HG03442 (cell line): ENCODE measurements around the gene QRSL1.
"Not testable (repeated sequence)": the region's sequence is repeated elsewhere in the genome, so short reads cannot be mapped to it uniquely, and the experiment has no call there.

Experiments
- ATAC-seq: cut with Tn5 transposase; IDR thresholded peaks from one replicate; pipeline ENCODE4 v1.9.1; 2021; ENCODE audit warnings: mild to moderate bottlenecking, moderate library complexity; ENCODE audit not compliant: unreplicated experiment

Gene QRSL1

GRCh38 chr6:106622412-106622811 is 7.0 kb upstream of the QRSL1 start:
- no peak for ATAC-seq

DNA sequence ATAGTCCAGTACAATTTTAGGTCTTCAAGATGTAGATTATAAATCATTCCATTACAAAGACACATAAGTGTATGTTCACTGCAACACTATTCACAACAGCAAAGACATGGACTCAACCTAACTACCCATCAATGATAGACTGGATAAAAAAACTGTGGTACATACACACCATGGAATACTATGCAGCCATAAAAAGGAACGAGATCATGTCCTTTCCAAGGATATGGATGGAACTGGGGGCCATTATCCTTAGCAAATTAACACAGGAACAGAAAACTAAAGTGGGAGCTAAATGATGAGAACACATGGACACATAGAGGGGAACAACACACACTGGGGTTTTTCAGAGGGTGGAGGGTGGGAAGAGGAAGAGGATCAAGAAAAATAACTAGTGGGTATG is 6.3 kb upstream of the QRSL1 start:
- no peak for ATAC-seq

GRCh38 chr6:106626485-106626884 is 2.9 kb upstream of the QRSL1 start:
- ATAC-seq = no peak

DNA sequence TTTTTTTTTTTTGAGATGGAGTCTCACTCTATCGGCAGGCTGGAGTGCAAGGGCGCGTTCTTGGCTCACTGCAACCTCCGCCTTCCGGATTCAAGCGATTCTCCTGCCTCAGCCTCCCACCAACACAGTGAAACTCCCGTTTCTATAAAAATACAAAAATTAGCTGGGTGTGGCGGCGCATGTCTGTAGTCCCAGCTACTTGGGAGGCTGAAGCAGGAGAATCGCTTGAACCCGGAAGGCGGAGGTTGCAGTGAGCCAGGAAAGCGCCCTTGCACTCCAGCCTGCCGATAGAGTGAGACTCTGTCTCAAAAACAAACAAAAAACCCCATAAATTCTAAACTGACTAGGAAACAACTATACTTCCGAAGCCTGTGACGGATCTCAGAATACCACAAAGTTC is 1.6 kb upstream of the QRSL1 start:
- not testable (repeated sequence) for ATAC-seq

GRCh38 chr6:106628658-106629102 is 698 bp upstream of the QRSL1 start:
- ATAC-seq = peak; percentile 2

DNA sequence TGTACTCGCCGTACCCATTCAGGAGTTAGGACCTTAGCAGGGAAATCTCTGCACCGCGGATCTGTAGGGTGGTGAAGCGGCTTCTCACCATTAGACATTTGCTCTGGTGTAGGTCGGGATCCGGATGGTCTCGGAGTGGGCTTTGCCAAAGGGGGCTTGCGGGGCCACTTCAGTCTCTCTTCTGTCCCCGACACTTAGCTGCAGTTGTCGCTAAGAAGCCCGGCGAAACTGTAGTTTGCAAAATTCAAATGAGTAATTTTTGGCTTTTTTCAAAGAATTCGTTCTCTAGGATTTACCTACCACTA is 433 bp downstream of the QRSL1 start:
- ATAC-seq = no peak

- ATAC-seq = no peak
Measured at GRCh38 chr6:106630366-106630765, 988 bp downstream of the QRSL1 start.

DNA sequence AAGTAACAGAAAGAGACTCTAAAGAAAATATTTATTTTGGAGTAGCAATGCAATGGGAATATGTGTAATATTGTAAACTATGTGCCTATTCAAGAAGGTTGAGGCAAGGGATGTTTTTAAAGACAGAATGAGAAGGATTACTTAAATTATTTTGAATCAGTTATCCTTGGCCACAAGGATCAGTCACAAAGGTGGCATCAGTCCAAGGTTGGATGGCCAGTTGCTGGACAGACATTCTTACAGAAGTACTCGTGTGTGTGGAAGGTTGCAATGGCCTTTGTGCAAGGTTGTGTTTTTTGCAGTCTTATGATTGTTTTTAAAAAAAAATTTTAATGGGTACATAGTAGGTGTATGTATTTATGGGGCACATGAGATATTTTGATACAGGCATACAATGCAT is 2.0 kb downstream of the QRSL1 start:
- no peak for ATAC-seq

GRCh38 chr6:106634565-106634964 is 5.2 kb downstream of the QRSL1 start:
- ATAC-seq = no peak

- ATAC-seq = peak; percentile 8
Measured at GRCh38 chr6:106637051-106637716, 7.8 kb downstream of the QRSL1 start.

DNA sequence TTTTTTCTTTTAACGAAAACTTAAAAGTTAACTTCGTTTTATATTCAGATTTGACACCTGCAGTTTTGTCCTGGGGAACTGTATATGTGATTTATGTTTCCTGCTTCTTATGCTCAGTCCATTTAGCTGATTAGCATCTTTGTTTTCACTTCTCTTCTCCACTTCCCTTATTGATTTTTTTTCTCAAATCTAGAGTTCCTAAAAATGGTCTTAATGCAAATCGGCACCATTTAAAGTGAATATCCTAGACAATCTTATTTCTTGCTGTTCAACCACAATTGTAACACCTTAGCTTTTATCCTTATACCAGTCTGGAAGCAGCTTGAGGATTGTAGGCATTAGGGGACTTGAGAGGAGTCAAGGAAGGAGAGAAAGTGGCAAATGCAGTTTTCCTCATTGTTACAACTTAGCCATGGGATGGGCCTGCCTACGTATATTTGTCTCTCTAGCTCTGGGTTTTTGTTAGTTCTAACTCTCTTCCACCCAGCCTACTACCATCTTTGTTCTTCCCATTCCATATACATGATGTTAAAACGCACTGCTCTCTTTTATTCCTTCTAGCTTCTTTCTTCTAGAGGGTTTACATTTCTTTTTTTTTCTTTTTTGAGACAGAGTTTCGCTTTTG is 8.5 kb downstream of the QRSL1 start:
- ATAC-seq = peak; percentile 75

DNA sequence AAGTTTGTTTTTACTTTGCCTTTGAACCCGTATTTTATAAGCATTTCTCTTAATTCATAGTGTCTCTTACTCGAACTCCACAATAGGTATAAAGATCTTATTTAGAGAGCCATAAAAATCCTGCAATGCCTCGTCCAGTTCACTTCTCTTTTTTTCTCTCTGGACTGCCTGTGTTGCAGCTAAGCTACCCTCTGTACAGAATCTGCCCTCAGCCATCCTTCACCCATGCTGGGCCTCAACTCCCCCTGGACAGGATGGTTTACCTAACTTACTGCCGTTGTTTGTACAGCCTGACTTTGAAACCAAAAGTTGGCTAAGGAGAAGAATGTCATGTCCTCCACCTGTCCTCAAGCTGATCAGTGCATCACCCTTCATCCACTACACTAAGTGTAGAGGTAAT is 10.4 kb downstream of the QRSL1 start:
- ATAC-seq = no peak

DNA sequence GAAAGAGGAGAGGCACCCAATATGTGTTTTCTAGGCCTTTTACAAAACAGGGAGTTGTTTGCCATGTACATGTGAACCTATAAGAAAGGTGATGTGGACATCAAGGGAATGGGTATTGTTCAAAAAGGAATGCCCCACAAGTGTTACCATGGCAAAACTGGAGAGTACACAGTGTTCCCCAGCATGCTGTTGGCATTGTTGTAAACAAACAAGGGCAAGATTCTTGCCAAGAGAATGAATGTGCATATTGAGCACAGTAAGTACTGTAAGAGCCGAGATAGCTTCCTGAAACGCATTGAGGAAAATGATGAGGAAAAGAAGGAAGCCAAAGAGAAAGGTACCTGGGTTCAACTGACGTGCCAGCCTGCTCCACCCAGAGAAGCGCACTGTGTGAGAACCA is 13.1 kb downstream of the QRSL1 start:
- no peak for ATAC-seq

DNA sequence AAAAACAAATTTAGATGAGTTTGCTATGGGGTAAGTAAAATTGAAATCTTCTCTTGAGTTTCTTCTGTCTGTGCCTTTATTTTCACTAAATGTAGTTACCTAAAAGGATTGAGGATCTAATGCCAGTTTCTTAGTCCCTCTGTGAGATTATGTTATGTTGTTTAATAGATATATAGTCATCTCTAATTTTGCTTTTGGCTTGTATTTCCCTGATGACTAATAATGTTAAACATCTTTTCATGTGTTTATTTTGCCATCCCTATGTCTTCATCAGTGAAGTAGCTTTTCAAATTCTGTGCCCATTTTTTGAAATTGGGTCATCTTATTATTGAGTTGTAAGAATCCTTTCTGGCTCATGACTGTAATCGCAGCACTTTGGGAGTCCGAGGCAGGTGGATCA is 13.7 kb downstream of the QRSL1 start:
- ATAC-seq = no peak

DNA sequence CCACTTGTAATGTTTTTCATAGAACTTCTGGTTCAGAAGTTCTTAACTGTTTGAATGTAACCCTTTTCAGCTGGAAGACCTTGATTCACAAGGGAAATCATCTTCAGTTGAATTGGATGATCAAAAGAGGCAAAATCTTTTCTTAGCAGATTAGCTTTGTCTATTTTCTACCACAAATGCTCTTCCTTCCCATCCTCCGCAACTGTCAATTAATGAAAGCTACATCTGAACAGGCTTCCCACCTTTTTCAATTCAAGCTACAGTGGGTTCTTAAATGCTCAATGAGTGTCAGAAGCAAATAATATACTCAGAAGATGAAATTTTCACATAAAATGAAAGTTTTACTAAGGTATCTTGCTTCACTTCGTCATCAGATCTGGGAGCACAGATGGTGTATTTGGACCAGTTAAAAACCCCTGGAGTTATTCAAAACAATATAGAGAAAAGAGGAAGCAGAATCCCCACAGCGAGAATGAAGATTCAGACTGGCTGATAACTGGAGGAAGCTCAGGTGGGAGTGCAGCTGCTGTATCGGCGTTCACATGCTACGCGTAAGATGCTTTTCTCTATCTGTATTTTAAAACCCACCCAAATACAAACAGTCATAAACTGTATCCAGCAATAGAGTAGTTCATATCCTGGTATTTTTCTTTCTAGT is 19.4 kb downstream of the QRSL1 start:
- ATAC-seq = peak; percentile 58

- ATAC-seq = no peak
Measured at GRCh38 chr6:106658469-106658868, 29.1 kb downstream of the QRSL1 start.

DNA sequence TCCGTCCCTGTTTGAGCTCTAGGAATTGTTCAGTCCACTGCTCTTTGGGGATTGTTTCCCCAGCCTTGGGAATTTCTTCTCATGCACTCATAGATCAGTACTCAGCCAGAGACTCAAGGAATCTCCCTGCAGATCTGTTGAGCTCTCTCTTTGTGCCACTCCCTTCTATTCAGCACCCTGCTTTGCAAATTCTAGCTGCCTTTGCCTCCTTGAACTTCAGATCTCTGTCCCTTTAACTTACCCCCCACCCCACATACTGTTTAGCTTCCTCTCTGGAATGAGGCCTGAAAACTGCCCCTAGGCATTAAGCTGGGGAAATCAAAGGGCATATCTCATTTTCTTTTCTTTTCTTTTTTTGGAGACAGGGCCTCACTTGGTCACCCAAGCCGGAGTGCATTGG is 30.5 kb downstream of the QRSL1 start:
- no peak for ATAC-seq

DNA sequence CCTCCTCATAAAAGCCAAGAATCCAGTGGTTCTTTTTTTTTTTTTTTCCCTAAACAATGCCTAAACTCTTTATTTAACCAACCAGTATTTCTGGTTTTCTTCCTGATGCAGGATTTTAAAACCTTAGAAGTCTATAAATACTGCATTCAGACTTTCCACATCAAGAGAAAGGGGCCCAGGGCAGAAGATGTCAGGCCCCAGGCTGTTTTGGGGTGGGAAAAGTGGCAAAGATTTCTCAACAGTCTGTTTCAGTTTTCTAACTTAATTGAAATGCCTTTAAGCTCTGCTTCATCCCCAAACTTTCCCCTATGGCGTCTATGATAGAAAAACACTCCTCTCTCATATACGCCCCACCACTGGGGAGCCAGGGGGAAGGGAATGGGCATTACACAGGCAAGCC is 33.1 kb downstream of the QRSL1 start:
- ATAC-seq = no peak

GRCh38 chr6:106666282-106667021 is 37.1 kb downstream of the QRSL1 start:
- ATAC-seq = peak; percentile 95

GRCh38 chr6:106667022-106667402 is 37.6 kb downstream of the QRSL1 start:
- no peak for ATAC-seq

GRCh38 chr6:106670236-106670635 is 40.9 kb downstream of the QRSL1 start:
- ATAC-seq = no peak

GRCh38 chr6:106671651-106672050 is 42.3 kb downstream of the QRSL1 start:
- no peak for ATAC-seq
